GM10248 (cell line): ENCODE results near the gene GNAS-AS1.

Source experiments
- CTCF ChIA-PET: fragments of 300-600 bp; sonication (Branson Sonifier 250); formaldehyde crosslinking; extraction: SDS; loops from one replicate; lab custom pipeline; 2021; ENCODE audit warnings: antibody characterized with exemption; lab: Yijun Ruan, JAX
- POLR2A ChIA-PET: fragments of 350-650 bp; sonication (Branson Sonifier 250); formaldehyde crosslinking; extraction: SDS; loops from one replicate; lab custom pipeline; 2020; ENCODE audit warnings: antibody characterized with exemption; lab: Yijun Ruan, JAX
- DNase-seq: peaks from one replicate; pipeline ENCODE4 v3.0.0; 2012; ENCODE audit errors: extremely low spot score
- CTCF ChIP-seq: IDR thresholded peaks from 2 replicates; pipeline ENCODE4 v1.5.1; 2012; ENCODE audit warnings: mild to moderate bottlenecking, low read depth; ENCODE audit errors: extremely low read depth, missing control alignments, control extremely low read depth

The GNAS-AS1 gene

DNA sequence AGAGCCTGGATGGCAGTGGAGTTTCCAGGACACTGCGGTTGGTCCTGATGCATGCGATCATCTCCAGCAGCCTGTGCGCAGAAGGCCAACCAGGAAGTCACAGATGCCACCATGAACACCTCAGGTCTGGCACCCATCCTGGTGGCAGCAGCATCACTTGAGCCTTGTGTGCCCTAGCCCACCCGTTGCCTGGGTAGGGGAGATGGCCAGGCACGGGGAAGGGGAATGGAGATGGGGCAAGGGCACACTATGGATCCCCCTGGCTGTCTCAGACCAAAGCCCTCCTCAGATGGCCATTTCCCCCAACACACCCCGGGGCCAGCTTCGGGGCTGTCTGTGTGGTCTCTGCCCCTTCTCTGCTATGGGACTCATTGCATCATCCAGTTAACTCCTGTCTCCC lies 58.3 kb downstream of the GNAS-AS1 start:
- TF ChIP-seq CTCF, result no peak
- ChIA-PET POLR2A (no interaction called here), CTCF (no interaction called here)
- DNase-seq, result no peak

DNA sequence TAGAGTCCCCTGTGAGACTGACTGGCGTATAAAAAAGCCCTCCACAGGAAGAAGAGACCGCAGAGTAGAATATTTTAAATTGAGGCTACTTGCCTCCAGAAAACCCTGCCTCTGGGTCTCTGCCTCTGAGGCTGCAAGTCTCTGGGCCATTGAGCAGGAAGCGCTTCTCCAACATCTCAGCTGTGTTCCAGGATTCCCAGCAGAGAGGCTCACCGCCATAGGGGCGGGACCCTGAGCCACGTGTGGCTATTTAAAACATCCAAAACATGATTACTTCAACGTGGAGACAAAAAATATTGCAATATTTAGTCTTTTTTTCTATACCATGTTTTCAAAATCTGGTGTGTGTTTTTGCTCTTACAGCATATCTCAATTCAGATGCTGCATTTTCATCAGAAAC lies 59.4 kb downstream of the GNAS-AS1 start:
- ChIA-PET CTCF (no interaction called here), POLR2A (no interaction called here)
- TF ChIP-seq CTCF, result no peak
- DNase-seq, result no peak

DNA sequence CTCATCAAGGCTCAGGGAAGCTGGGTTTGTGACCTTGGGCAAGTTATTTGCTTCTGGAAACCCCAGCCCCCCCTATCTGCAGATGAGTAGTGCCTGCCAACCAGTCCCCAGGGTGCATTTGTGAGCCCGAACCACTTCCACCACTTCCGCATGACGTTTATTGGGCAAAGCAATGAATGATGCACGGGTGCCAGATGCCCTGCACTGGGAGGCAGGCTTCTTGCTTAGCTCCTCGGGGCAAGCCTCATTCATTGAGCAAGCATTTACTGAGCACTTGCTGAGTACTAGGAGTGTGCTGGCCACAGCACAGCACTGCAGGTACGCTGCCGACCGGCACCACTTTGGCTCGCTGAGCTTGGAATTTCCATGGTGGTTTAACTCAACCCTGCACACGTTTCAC lies 60.2 kb downstream of the GNAS-AS1 start:
- POLR2A ChIA-PET, result no interaction called here
- CTCF ChIA-PET, result no interaction called here
- no peak for DNase-seq
- no peak for TF ChIP-seq CTCF

GRCh38 chr20:58788896-58789544 lies 61.7 kb downstream of the GNAS-AS1 start:
- POLR2A ChIA-PET, result no interaction called here
- CTCF ChIA-PET, result no interaction called here
- no peak for DNase-seq
- TF ChIP-seq CTCF, result no peak

DNA sequence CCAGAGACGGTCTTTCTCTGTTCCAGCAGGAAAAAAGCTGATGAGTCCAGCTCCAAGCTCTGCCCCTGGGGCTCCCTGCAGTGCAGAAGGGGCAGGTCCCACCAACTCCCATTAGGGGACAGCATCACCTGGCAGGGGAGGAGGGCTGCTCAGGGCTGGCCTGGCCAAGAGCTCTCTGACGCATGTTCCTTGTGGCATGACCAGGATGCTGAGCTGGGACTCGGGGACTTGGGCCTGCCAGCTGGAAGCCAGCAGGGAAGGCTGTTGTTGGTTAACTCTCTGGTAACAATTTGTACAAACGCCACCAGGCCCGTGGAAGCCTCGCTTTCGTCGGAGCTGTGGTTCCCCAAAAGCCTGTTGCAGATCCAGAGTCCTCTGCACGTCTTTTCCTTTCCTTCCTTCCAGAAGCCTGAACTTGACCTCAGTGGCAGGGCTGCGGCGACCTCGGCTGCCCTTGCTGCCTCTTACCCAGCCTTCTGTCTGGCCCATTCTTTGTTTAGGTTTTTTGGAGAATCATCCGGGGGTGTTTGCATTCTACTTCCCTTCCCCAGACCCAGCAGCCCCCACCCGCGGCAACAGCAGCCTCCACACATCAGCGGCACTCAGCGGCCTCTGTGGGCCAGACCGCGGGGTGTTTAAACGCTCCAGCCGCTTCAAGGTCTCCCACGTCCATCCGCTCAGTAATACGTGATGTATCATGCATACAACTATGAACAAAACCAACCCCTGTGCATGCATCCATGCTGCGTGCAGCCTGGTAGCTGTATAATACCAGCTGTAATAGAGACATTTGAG lies 63.3 kb downstream of the GNAS-AS1 start:
- TF ChIP-seq CTCF, result no peak
- DNase-seq, result no peak
- POLR2A ChIA-PET, result no interaction called here
- CTCF ChIA-PET, result interaction anchor here (0.8 kb wide), 1 partner anchor 11 kb away, joined by 3 read pairs; no protein-coding TSS in a partner anchor

GRCh38 chr20:58784321-58785074 lies 66.2 kb downstream of the GNAS-AS1 start:
- TF ChIP-seq CTCF, result no peak
- CTCF ChIA-PET, result interaction anchor here (1.4 kb wide), 1 partner anchor 17 kb away, joined by 3 read pairs; no protein-coding TSS in a partner anchor
- POLR2A ChIA-PET, result interaction anchor here (0.7 kb wide), 1 partner anchor 145 kb away, joined by 7 read pairs; no protein-coding TSS in a partner anchor

More at GRCh38 chr20:58784321-58785074, 66.2 kb downstream of the GNAS-AS1 start:
- DNase-seq, result no peak
